HepG2 (cell line): ENCODE data around the gene HEY2. TPM values are rescaled to one million over a fixed set of nuclear protein-coding genes. Genes with fewer than 3 reads are reported as not detected.

Experiments
- E2F1 ChIP-seq: sonication (generic); formaldehyde crosslinking; IDR thresholded peaks from 2 replicates; pipeline ENCODE4 v1.5.0; 2020; ENCODE audit warnings: missing genetic modification reagents
- HBP1 ChIP-seq: IDR thresholded peaks from 2 replicates; pipeline ENCODE4 v1.6.1; 2016; ENCODE audit warnings: low read depth, control low read depth
- KDM5A ChIP-seq: fragments of 200-600 bp; sonication (generic); IDR thresholded peaks from 2 replicates; pipeline ENCODE4 v1.7.0; 2018; ENCODE audit warnings: antibody characterized with exemption, mild to moderate bottlenecking, low read length, borderline replicate concordance
- LBX2 ChIP-seq: sonication (generic); formaldehyde crosslinking; IDR thresholded peaks from 2 replicates; pipeline ENCODE4 v1.5.0; 2020; ENCODE audit warnings: missing genetic modification reagents, mild to moderate bottlenecking, borderline replicate concordance
- MBD4 ChIP-seq: IDR thresholded peaks from 2 replicates; pipeline ENCODE4 v1.6.1; 2012; ENCODE audit warnings: low read length, inconsistent platforms, borderline replicate concordance
- RFX3 ChIP-seq: IDR thresholded peaks from 2 replicates; pipeline ENCODE4 v1.6.1; 2016; ENCODE audit warnings: missing biosample characterization, missing genetic modification reagents
- SRSF1 ChIP-seq: fragments of 200-400 bp; formaldehyde crosslinking; optimal IDR thresholded peaks from 2 replicates; pipeline ENCODE3; 2017; ENCODE audit warnings: mild to moderate bottlenecking, low read depth, low read length, moderate library complexity
- YEATS4 ChIP-seq: sonication (generic); formaldehyde crosslinking; IDR thresholded peaks from 2 replicates; pipeline ENCODE4 v1.4.0; 2020; ENCODE audit warnings: missing genetic modification reagents, borderline replicate concordance
- ZBTB33 ChIP-seq: sonication (generic); formaldehyde crosslinking; IDR thresholded peaks from 2 replicates; pipeline ENCODE4 v1.4.0; 2020; ENCODE audit warnings: missing genetic modification reagents
- ZHX2 ChIP-seq, 2 experiments: sonication (generic) in 1 of 2; formaldehyde crosslinking in 1 of 2; IDR thresholded peaks; 2 replicates each; pipeline versions ENCODE4 v1.6.1 to v1.9.0; 2014 to 2022; ENCODE audit warnings: antibody characterized with exemption in 1 of 2, borderline replicate concordance in 1 of 2, inconsistent platforms in 1 of 2, low read depth in 1 of 2, missing genetic modification reagents in 1 of 2
- ZNF124 ChIP-seq: sonication (generic); formaldehyde crosslinking; IDR thresholded peaks from 2 replicates; pipeline ENCODE4 v1.4.0; 2020; ENCODE audit warnings: missing genetic modification reagents
- polyA plus RNA-seq, 8 experiments: library from polyadenylated mRNA; depleted of rRNA in 3 of 8; stranded (reverse) in 7 of 8; unstranded in 1 of 8; fragments of >200 nt; fragmentation: Illumina TruSeq in 4 of 8; extraction: Trizol in 4 of 8; gene quantifications; 2 replicates each; pipeline versions ENCODE4 v1.2.1 to v1.2.3, GENCODE V29; 2011 to 2016; ENCODE audit warnings: low read depth in 4 of 8, missing spikeins in 1 of 8, mixed read lengths in 1 of 8; ENCODE audit not compliant: insufficient read depth in 1 of 8
- total RNA-seq, 5 experiments: library from RNA; depleted of rRNA; stranded (reverse); fragments of >200 nt; fragmentation: Illumina TruSeq; extraction: Trizol; gene quantifications; 2 replicates each; pipeline ENCODE4 v1.2.3, GENCODE V29; 2016; ENCODE audit warnings: low read depth in 1 of 5
- TF ChIP-seq, protein P1 (sequence below): sonication (generic); formaldehyde crosslinking; IDR thresholded peaks from 2 replicates; pipeline ENCODE4 v1.5.1; 2020; ENCODE audit warnings: mild to moderate bottlenecking, missing genetic modification reagents

Gene HEY2
- total and polyA plus RNA-seq, 2 of the 13 experiments (the other 11 are each of a cell fraction or from before 2014, with no cell fraction given) = 0.04 TPM

GRCh38 chr6:125780540-125781313 is 31.3 kb downstream of the HEY2 start (continued):
- TF ChIP-seq HBP1 (CRISPR knock-in tag) = no peak
- TF ChIP-seq E2F1 (CRISPR knock-in tag) = 0 out of 2 replicates have a peak, but pooled peaks have one; percentile 29
- TF ChIP-seq SRSF1 = no peak
- TF ChIP-seq KDM5A = peak; percentile 74; the same call in 1 of the 2 replicates
- peak; percentile 19; the same call in 1 of the 2 replicates for TF ChIP-seq MBD4
- TF ChIP-seq ZHX2 (IDR thresholded peaks at IDR 0.05; ENCODE audit: low read depth) = no peak
- peak; percentile 49; the same call in 1 of the 2 replicates for TF ChIP-seq ZHX2 (CRISPR knock-in tag; IDR thresholded peaks at IDR 0.05; ENCODE audit: borderline replicate concordance)
- TF ChIP-seq, protein P1, sequence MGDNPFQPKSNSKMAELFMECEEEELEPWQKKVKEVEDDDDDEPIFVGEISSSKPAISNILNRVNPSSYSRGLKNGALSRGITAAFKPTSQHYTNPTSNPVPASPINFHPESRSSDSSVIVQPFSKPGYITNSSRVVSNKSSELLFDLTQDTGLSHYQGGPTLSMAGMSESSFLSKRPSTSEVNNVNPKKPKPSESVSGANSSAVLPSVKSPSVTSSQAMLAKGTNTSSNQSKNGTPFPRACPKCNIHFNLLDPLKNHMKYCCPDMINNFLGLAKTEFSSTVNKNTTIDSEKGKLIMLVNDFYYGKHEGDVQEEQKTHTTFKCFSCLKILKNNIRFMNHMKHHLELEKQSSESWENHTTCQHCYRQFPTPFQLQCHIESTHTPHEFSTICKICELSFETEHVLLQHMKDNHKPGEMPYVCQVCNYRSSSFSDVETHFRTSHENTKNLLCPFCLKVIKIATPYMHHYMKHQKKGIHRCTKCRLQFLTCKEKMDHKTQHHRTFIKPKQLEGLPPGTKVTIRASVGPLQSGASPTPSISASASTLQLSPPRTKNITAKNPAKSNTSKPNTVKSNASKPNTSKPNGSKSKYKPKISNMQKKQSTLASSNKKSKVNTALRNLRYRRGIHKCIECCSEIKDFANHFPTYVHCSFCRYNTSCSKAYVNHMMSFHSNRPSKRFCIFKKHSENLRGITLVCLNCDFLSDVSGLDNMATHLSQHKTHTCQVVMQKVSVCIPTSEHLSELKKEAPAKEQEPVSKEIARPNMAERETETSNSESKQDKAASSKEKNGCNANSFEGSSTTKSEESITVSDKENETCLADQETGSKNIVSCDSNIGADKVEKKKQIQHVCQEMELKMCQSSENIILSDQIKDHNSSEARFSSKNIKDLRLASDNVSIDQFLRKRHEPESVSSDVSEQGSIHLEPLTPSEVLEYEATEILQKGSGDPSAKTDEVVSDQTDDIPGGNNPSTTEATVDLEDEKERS (CRISPR knock-in tag) = peak; percentile 58; the same call in 1 of the 2 replicates
- peak; percentile 3; the same call in 1 of the 2 replicates for TF ChIP-seq ZNF124 (CRISPR knock-in tag)
- peak; percentile 96 for TF ChIP-seq YEATS4 (CRISPR knock-in tag)
- peak; percentile 70; the same call in 1 of the 2 replicates for TF ChIP-seq LBX2
- 0 out of 2 replicates have a peak, but pooled peaks have one; percentile 13 for TF ChIP-seq ZBTB33 (CRISPR knock-in tag)
- no peak for TF ChIP-seq RFX3 (CRISPR knock-in tag)
